ENCODE data around the gene UBAP2L.
"Not testable (repeated sequence)": the region's sequence is repeated elsewhere in the genome, so short reads cannot be mapped to it uniquely, and the experiment has no call there.

The UBAP2L gene

GRCh38 chr1:154240294-154240833 lies 19.6 kb downstream of the UBAP2L start:
- DNase-seq (ENCODE audit: low read depth in 2 of 2), result no peak

DNA sequence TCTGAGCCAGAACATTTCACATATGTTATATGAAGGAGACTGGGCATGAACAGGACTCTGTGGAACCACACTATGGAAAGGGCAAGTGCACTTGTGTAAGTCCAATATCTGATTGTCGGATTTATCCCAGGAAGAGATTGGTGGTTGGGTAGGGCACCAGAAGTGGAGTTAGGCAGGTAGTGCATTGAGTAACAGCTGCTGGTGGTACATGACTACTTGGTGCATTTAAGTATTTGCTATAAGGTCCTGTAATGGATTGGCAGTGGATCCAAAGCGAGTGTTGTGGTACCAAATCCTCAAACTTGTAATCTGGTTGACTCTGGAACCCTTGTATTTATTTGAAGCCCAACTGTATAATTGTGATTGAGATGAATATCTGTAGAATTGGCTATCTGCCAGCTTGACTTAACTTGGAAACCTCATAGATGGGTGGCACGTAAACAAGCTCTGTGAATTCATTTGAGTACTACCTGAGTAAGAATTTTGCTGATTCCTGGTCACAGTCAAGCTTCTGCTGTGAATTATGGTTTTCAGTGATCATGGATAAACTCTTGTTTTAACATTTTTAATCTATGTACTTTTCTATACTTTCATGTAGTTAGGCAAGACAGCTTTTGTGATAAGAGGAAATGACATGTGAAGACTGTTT lies 21.1 kb downstream of the UBAP2L start:
- DNase-seq (ENCODE audit: low read depth in 2 of 2), result no peak

- DNase-seq (ENCODE audit: low read depth in 2 of 2), result no peak
Observed at GRCh38 chr1:154253671-154254070, 32.9 kb downstream of the UBAP2L start.

DNA sequence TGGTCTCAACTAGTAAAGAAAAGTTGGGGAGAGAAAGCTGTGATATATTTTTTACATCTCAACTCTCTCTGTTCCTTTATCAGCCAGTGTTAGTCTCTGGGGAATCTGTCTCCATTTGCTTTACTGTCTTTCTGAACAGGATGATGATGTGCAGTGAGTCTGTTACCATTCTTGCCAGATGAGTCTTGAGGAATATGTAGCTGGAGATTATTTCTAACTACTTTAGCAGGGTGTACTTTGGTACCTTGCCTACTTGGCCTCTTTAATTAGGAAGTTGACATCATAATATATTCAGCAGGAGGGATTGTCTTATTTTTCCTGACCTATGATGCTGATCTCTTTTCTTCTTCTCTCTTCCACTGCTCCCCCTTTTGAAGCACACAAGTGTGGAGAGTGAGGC lies 35.9 kb downstream of the UBAP2L start:
- DNase-seq (ENCODE audit: low read depth in 2 of 2), result no peak

DNA sequence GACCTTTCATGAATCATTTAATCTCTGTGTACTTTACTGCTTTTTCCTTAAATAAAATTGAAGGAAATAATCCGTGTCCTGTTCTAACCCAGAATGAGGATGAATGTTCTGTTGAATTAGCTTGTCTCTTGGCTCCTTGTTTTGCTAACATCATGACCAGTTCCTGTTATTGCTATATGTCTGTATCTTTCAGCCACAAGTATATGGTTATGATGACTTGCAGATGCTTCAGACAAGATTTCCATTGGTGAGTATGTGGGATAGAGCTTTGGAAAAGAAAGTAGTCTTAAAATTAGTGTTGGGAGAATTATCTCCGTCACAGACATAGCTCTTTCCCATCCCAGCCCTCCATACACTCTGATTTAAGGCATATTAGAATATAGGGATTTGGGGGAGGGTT lies 38.0 kb downstream of the UBAP2L start:
- DNase-seq (ENCODE audit: low read depth in 2 of 2), result no peak

DNA sequence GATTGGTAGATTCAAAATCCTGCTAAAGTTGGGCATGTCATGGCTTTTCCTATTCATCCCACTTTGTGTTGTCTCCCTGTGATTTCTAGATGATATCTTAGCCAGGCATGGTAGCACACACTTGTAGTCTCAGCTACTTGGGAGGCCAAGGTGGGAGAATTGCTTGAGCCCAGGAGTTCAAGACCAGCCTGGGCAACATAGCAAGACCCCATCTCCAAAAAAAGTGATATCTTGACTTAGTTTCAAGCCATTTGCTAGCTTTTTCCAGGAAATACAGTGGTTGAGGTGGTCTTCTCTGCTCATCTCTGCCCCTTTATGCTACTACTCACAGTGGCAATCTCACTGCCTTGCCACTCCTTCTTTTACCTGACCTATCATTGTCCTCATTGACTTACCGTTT lies 39.4 kb downstream of the UBAP2L start:
- DNase-seq (ENCODE audit: low read depth in 2 of 2), result no peak

DNA sequence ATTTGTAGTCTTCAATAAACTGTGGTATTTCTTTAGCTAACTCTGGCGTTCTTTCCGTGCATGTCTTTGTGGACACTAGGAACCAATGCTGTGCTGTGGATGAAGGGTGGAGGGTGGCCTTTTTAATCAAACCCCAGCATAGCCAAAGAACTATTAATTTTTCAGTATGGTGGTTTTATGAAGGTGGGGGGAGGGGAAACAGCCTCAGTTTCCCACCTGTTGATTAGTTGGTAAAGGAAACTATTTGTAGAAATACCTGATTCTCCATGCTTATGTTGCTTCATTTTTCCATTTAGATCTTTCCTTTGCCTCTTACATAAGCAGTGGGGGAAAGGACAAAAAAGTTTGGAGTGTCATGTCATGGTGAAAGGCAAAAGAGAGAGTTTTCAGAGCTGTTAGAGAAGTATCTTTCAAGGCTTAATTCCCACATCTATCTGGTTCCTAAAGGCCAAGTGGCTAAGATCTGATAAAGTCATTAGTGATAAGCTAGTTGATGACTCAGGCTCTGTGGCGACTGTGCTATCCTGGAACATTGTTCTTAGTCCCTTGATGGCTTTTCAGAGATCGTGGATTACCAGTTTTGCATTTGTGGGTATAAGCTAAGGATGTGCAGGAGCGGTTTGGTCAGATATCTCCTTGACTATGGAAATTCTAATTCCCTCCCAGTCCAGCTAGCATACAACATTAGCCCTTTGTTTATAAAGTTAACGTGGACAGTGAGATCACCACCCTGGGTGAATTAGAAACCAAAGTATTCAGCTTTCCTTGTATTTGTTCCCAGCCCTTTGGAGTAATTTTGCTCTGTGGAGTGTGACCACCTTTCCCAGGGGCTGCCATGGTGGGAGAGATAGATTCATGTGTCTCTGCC lies 42.9 kb downstream of the UBAP2L start:
- DNase-seq (ENCODE audit: low read depth in 2 of 2), result no peak

GRCh38 chr1:154264454-154264853 lies 43.7 kb downstream of the UBAP2L start:
- DNase-seq (ENCODE audit: low read depth in 2 of 2), result no peak

DNA sequence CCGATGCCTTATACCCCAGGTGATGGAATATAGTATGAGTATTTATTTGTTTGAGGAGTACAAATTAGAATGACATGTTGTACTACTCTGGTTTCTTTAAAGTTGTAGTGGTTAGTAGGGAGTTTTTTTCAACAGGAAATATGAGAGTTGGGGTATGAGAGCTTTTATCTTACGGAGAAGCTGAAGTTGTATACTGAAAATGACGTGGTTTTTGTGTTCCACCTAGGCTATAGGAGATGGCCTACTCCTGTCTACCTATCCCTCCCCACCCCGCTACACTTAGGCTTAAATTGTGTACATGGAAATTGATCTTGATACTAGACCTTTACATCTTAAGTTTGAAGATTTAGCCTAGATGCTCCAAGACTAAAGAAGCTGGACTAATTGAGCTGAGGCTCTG lies 44.8 kb downstream of the UBAP2L start:
- DNase-seq (ENCODE audit: low read depth in 2 of 2), result no peak

DNA sequence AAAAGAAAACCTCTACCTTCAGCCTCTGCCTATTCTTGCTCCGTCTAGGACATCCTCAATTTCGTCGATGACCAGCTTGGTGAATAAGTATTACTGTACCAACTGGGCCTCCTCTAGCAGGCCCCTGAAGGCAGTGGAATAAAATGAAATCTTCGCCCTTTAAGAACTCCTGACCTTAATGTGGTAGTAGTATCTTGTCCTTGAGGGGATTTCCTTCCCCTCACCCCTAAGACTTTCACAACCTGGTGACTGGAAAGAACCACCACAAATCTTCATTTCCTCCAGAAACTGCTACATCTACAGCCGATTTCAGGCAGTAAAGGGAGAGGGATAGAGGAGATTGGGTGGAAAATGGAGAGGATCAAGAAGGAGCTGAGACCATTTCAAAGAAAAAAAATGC lies 50.1 kb downstream of the UBAP2L start:
- DNase-seq (ENCODE audit: low read depth in 2 of 2), result no peak

DNA sequence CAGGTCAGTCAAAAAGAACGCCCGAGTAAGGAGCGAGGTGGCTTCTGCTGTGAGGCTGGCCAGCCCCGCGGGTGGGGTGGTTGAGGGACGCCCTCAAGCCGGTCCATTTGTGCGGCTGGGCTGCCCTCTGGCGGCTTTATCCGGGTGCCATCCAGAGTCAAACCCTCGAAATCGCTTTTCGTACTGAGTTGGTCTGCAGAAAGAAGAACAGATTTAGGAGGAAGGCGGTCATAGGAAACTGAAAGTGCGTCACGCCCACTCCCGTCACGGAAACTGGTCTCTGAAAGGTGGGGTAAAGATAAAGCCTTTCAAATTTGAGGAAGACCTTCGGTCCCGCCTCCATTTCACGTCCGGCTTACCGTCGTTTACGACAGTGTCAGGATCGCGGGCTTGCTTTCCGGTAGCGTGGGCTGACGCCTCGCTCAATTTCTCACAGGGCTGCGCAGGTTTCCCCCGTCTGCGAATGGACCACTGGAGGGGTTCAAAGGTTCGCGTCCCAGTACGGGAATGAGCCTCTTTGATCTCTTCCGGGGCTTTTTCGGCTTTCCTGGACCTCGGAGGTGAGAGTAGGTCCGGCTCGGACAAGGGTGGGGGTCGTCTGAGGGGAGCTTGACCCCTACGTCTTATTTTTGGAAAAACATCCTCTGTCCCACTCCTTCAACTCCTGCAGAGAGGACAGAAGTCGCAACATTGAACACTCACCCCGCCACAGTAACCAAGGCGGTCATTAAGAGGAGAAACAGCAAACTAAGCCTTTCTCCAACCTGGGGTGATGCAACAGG lies 51.7 kb downstream of the UBAP2L start, which contains the start of gene HAX1:
TSS of gene HAX1 (plus strand) at position 413 of the 782 bp plus-strand sequence. CDS start at position 508, 95 bp downstream.
- DNase-seq (ENCODE audit: low read depth in 2 of 2), result peak; percentile 93 to 97

GRCh38 chr1:154272999-154273563 lies 52.3 kb downstream of the UBAP2L start:
- DNase-seq (ENCODE audit: low read depth in 2 of 2), result no peak

- DNase-seq (ENCODE audit: low read depth in 2 of 2), result no peak
Observed at GRCh38 chr1:154276797-154277196, 56.0 kb downstream of the UBAP2L start.

DNA sequence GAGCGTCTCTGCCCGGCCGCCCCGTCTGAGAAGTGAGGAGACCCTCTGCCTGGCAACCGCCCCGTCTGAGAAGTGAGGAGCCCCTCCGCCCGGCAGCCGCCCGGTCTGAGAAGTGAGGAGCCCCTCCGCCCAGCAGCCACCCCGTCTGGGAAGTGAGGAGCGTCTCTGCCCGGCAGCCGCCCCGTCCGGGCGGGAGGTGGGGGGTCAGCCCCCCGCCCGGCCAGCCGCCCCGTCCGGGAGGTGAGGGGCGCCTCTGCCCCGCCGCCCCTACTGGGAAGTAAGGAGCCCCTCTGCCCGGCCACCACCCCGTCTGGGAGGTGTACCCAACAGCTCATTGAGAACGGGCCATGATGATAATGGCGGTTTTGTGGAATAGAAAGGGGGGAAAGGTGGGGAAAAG lies 66.8 kb downstream of the UBAP2L start:
- DNase-seq (ENCODE audit: low read depth in 2 of 2), result not testable (repeated sequence)

DNA sequence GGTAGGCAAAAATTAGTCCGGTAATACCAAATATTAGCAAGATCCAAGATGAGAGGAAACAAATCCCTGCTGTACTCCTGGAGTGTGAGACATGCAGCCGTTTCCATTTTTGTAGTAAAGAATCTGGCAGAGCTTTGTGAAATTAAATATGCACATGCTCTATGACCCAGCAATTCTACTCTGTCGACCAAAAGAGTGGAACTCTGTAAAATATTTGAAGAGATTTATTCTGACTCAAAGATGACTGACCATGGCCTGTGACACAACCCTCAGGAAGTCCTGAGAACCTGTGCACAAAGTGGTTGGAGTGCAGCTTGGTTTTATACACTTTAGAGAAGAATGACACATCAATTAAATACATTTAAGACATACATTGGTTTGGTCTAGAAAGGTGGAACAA lies 67.9 kb downstream of the UBAP2L start:
- no peak for DNase-seq (ENCODE audit: low read depth in 2 of 2)

DNA sequence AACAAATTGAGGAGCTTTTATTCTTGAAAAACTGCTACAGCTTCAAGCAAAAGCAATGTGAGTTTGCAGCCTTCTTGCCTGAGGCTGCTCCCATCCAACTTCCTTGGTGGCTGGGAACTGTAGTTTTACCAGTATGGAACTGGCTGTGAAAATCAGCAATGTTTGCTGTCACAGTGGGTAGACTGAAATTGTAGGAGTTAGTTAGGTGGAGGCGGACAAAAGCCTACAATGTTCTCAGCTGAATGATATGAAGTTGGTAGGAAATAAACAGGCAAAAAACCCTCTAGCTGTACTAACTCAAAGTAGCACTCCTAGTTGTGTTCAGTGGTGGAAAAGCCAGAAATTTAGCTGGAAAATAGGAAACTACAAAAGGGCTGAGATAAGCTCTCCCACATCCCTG lies 70.2 kb downstream of the UBAP2L start:
- no peak for DNase-seq (ENCODE audit: low read depth in 2 of 2)

DNA sequence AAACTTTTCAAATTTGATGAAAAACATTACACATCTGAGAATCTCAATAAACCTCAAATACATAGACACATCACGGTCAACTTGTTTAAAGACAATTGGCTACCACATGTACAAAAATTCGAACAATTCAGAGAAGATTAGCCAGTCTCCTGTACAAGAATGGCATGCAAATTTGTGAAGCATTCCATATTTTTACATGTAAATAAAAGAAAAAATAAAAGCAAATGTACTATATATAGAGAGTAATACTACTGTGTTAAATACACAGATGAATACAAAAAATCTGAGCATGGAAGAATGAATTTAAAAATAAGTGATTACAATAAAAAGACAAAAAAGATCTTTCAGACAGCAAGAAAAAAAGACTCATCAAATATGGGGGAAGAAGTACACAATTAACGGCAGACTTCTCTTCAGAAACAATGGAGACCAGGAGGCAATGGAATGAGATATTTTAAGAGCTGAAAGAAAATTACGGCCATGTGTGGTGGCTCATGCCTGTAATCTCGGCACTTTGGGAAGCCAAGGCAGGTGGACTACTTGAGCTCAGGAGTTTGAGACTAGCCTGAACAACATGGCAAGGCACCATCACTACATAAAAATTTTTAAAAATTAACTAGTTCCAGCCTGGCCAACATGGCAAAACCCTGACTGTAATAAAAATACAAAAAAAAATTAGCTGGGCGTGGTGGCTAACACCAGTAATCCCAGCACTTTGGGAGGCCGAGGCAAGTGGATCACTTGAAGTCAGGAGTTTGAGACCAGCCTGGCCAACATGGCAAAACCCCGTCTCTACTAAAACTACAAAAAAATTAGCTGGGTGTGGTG lies 74.9 kb downstream of the UBAP2L start:
- DNase-seq (ENCODE audit: low read depth in 2 of 2), result no peak

DNA sequence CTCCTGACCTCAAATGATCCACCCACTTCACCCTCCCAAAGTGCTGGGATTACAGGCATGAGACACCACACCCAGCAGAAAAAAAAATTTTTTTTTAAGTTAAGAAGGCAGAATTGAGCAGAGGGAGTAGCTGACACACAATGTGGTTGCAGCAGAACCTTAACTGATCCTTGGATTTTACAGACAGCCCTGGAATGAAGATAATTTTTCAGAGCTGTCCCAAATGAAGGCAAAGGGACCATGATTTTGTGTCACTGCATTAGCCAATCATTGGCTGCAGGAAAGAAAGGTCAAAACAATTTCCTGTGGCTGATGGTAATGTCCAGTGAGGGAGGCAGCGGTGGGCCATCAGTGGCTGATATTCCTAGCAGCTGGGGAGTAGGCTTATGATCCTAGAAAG lies 80.8 kb downstream of the UBAP2L start:
- no peak for DNase-seq (ENCODE audit: low read depth in 2 of 2)

DNA sequence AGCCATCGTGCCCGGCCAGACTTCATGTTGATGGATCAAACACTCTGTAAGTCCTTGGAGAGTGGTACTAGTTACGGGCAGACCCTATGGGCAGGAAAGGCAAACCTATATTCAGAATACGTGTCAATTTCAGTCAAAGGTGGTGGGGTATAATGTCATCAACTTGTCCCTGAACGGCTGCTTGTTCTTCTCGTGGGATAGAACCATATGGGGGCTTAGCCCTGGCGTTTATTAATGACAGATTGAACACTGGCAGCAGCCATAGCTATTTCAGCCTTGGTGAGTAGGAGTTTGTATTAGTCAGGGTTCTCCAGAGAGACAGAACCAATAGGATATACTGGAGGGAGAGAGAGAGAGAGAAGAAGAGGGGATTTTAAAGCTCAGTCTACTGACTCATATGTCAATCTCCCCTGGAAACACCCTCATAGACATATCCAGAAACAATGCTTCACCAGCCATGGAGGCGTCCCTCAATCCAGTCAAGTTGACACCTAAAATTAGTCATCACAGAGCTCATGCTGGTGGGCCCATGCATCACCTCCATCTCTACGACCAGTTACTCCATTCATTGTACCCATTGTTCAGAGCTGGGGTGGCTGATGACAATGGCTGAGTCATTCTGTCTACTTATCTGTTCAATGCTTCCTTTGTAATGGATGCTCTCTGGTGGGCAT lies 84.0 kb downstream of the UBAP2L start:
- DNase-seq (ENCODE audit: low read depth in 2 of 2), result no peak

DNA sequence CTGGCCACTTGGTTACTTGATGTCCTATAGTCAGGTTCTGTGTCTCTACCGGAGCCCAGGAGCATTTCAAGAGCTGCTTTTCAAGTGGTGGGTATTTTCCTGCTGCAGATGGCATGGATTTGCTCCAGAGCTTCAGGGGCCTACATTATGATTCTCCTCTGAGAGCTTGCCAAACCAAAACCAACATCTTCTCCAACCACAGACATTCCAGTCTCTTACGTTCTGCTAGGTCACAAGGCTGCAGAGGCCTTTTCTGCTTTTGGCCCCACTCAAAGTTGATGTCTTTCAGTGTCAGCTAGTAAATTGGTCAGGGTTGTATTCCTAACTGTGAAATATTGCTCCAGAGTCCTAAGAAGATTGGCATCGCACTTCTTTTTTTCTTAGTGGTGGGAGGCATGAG lies 85.4 kb downstream of the UBAP2L start:
- DNase-seq (ENCODE audit: low read depth in 2 of 2), result no peak

All from stimulated activated CD8-positive, alpha-beta memory T cell treated with anti-CD3 and anti-CD28 coated beads, Interleukin-2, amount 100 ng/mL, for 1 hour (primary cell).